CD4-positive, alpha-beta T cell treated with Interleukin-6 for 4 hours (primary cell): Measurements from ENCODE around the gene SESN2.

Experiments
- DNase-seq: peaks from one replicate; pipeline ENCODE4 v3.0.0-alpha.2; 2020; ENCODE audit warnings: mixed read lengths

The SESN2 gene

GRCh38 chr1:28249866-28250295, 9.4 kb upstream of the SESN2 start:
- DNase-seq = no peak

GRCh38 chr1:28256197-28256827, 3.0 kb upstream of the SESN2 start:
- DNase-seq = no peak

GRCh38 chr1:28257736-28258135, 1.6 kb upstream of the SESN2 start:
- no peak for DNase-seq

GRCh38 chr1:28258628-28259251, 578 bp upstream of the SESN2 start:
- no peak for DNase-seq

- peak; percentile 44 for DNase-seq
Measured at GRCh38 chr1:28259934-28260802, 850 bp downstream of the SESN2 start.

GRCh38 chr1:28260803-28261174, 1.5 kb downstream of the SESN2 start:
- DNase-seq = no peak

- no peak for DNase-seq
Measured at GRCh38 chr1:28264897-28265296, 5.6 kb downstream of the SESN2 start.

- no peak for DNase-seq
Measured at GRCh38 chr1:28265577-28265976, 6.3 kb downstream of the SESN2 start.

- no peak for DNase-seq
Measured at GRCh38 chr1:28266920-28267322, 7.6 kb downstream of the SESN2 start.

- no peak for DNase-seq
Measured at GRCh38 chr1:28267633-28268032, 8.3 kb downstream of the SESN2 start.

GRCh38 chr1:28269529-28269928, 10.2 kb downstream of the SESN2 start:
- no peak for DNase-seq

- DNase-seq = no peak
Measured at GRCh38 chr1:28272215-28272852, 13.0 kb downstream of the SESN2 start.

- no peak for DNase-seq
Measured at GRCh38 chr1:28273216-28273860, 14.0 kb downstream of the SESN2 start.

- DNase-seq = no peak
Measured at GRCh38 chr1:28278763-28279162, 19.4 kb downstream of the SESN2 start.

GRCh38 chr1:28279721-28280120, 20.4 kb downstream of the SESN2 start:
- no peak for DNase-seq

GRCh38 chr1:28280501-28280900, 21.2 kb downstream of the SESN2 start:
- no peak for DNase-seq

- DNase-seq = no peak
Measured at GRCh38 chr1:28280977-28281381, 21.7 kb downstream of the SESN2 start.

- DNase-seq = no peak
Measured at GRCh38 chr1:28281608-28282425, 22.5 kb downstream of the SESN2 start.

GRCh38 chr1:28282426-28283407, 23.4 kb downstream of the SESN2 start:
- no peak for DNase-seq

- DNase-seq = no peak
Measured at GRCh38 chr1:28286111-28286510, 26.8 kb downstream of the SESN2 start.

- no peak for DNase-seq
Measured at GRCh38 chr1:28288487-28288886, 29.2 kb downstream of the SESN2 start.
